ENCODE data around the gene DNAJB6. TPM values are rescaled to one million over a fixed set of nuclear protein-coding genes. Genes with fewer than 3 reads are reported as not detected.

The DNAJB6 gene
- total RNA-seq, 1 donor from 2014 or later: 97.2 TPM

- Mint-ChIP-seq H3K4me1 (ENCODE audit: unreplicated experiment) (no peaks in the 10 kb centered on the region), H3K36me3 (no peaks in the 10 kb centered on the region), H3K27me3 (no peaks in the 10 kb centered on the region), H3K9me3 (no peaks in the 10 kb centered on the region), H3K27ac (no peak overlapping the region), H3K4me3 (no peak overlapping the region)
- DNase-seq (ENCODE audit: extremely low spot score, unreplicated experiment): no peak
- TF ChIP-seq CTCF (conservative IDR thresholded peaks at IDR 0.05): no peak
Measured at GRCh38 chr7:157300369-157300825, 36.4 kb upstream of the DNAJB6 start.

GRCh38 chr7:157301610-157302120 lies 35.1 kb upstream of the DNAJB6 start:
- Mint-ChIP-seq H3K9me3 (no peaks in the 10 kb centered on the region), H3K36me3 (no peaks in the 10 kb centered on the region), H3K27ac (no peak overlapping the region), H3K27me3 (no peaks in the 10 kb centered on the region), H3K4me3 (no peak overlapping the region), H3K4me1 (ENCODE audit: unreplicated experiment) (peaks cover 3% of the 10 kb centered on the region)
- no peak for DNase-seq (ENCODE audit: extremely low spot score, unreplicated experiment)
- TF ChIP-seq CTCF (conservative IDR thresholded peaks at IDR 0.05): no peak

GRCh38 chr7:157306846-157307838 lies 29.7 kb upstream of the DNAJB6 start:
- no peak for TF ChIP-seq CTCF (conservative IDR thresholded peaks at IDR 0.05)
- Mint-ChIP-seq H3K4me1 (ENCODE audit: unreplicated experiment) (peaks cover 3% of the 10 kb centered on the region), H3K4me3 (no peak overlapping the region), H3K9me3 (no peaks in the 10 kb centered on the region), H3K27me3 (peaks cover 2% of the 10 kb centered on the region), H3K27ac (no peak overlapping the region), H3K36me3 (no peaks in the 10 kb centered on the region)
- DNase-seq (ENCODE audit: extremely low spot score, unreplicated experiment): no peak

- no peak overlapping the region for H3K27ac Mint-ChIP-seq
Measured at GRCh38 chr7:157309988-157310668, 26.7 kb upstream of the DNAJB6 start.

More at GRCh38 chr7:157309988-157310668, 26.7 kb upstream of the DNAJB6 start:
- no peak for TF ChIP-seq CTCF (conservative IDR thresholded peaks at IDR 0.05)
- H3K4me3 Mint-ChIP-seq: no peak overlapping the region
- DNase-seq (ENCODE audit: extremely low spot score, unreplicated experiment): no peak
- H3K36me3 Mint-ChIP-seq: no peaks in the 10 kb centered on the region
- H3K9me3 Mint-ChIP-seq: no peaks in the 10 kb centered on the region
- peaks cover 2% of the 10 kb centered on the region for H3K27me3 Mint-ChIP-seq
- H3K4me1 Mint-ChIP-seq (ENCODE audit: unreplicated experiment): peaks cover 3% of the 10 kb centered on the region
